HCT116 (cell line): ENCODE data around the gene SNX8. TPM values are rescaled to one million over a fixed set of nuclear protein-coding genes. Genes with fewer than 3 reads are reported as not detected.

ENCODE experiments used
- ATAC-seq: fragments of 200-7000 bp; cut with Tn5 transposase; 2 replicates; pipeline ENCODE4 v1.9.1; 2020; ENCODE audit warnings: mild to moderate bottlenecking, moderate library complexity
- BruUV-seq: library from RNA; stranded (reverse); fragments of 400-500 nt; replicated peaks from 2 replicates; lab custom pipeline; 2021; lab: Mats Ljungman, UMichigan
- CTCF ChIA-PET: fragments of 300-600 bp; sonication (Branson Sonifier 250); formaldehyde crosslinking; loops from one replicate; lab custom pipeline; 2021; ENCODE audit warnings: antibody characterized with exemption; lab: Charles Lee
- POLR2A ChIA-PET: fragments of 300-600, 350-600 bp; sonication (Branson Sonifier 250); formaldehyde crosslinking; loops from one replicate; lab custom pipeline; 2021; ENCODE audit warnings: antibody characterized with exemption; lab: Charles Lee
- RAD21 ChIA-PET, 2 experiments: fragments of 300-600 bp; sonication (Branson Sonifier 250); formaldehyde crosslinking; loops; one replicate each; lab custom pipeline; 2023; ENCODE audit warnings: low total read pairs in 2 of 2; ENCODE audit not compliant: uncharacterized antibody in 2 of 2, unreplicated experiment in 2 of 2, low non-redundant PET in 1 of 2; lab: Charles Lee
- DNase-seq: peaks from one replicate; pipeline ENCODE4 v3.0.0-alpha.2; 2010; ENCODE audit warnings: low read depth, low spot score
- H2AFZ ChIP-seq: fragments of 200-600 bp; shearing (Covaris generic), sonication (generic); 2 replicates; pipeline ENCODE4 v1.6.1; 2017; ENCODE audit warnings: low read depth, mixed run types, mixed read lengths, antibody characterized with exemption, low read length; ENCODE audit not compliant: poor library complexity, severe bottlenecking
- H3K27ac ChIP-seq: 2 replicates; pipeline ENCODE4 v1.5.1; 2012; ENCODE audit warnings: low read depth, low read length
- H3K27me3 ChIP-seq: fragments of 200-600 bp; sonication (generic); 2 replicates; pipeline ENCODE4 v1.6.1; 2016; ENCODE audit warnings: mixed run types, low read length, mixed read lengths; ENCODE audit not compliant: insufficient read depth
- H3K36me3 ChIP-seq, 2 experiments: fragments of 200-500 bp in 1 of 2; fragments of 200-600 bp in 1 of 2; sonication (Bioruptor generic) in 1 of 2; sonication (generic) in 1 of 2; 2 replicates each; pipeline versions ENCODE4 v1.5.1 to v1.6.1; 2014 to 2016; ENCODE audit warnings: low read length in 2 of 2, inconsistent platforms in 1 of 2, mixed read lengths in 1 of 2, mixed run types in 1 of 2; ENCODE audit not compliant: insufficient read depth in 2 of 2, control insufficient read depth in 1 of 2
- H3K4me1 ChIP-seq, 2 experiments: fragments of 200-600 bp in 1 of 2; sonication (generic) in 1 of 2; 2 replicates each; pipeline versions ENCODE4 v1.5.1 to v1.6.1; 2012 to 2017; ENCODE audit warnings: low read length in 2 of 2, inconsistent platforms in 1 of 2, mild to moderate bottlenecking in 1 of 2, mixed read lengths in 1 of 2, mixed run types in 1 of 2, moderate library complexity in 1 of 2; ENCODE audit not compliant: insufficient read depth in 2 of 2, control insufficient read depth in 1 of 2
- H3K4me2 ChIP-seq: fragments of 200-600 bp; sonication (generic); 2 replicates; pipeline ENCODE4 v1.6.1; 2017; ENCODE audit warnings: mixed run types, low read length, mixed read lengths
- H3K4me3 ChIP-seq, 2 experiments: fragments of 200-600 bp in 1 of 2; sonication (generic) in 1 of 2; replicated peaks in 1 of 2; 2 replicates each; pipeline ENCODE4 v1.5.1; 2011 to 2016; ENCODE audit warnings: low read length in 2 of 2, control low read depth in 1 of 2, low read depth in 1 of 2, mild to moderate bottlenecking in 1 of 2, mixed read lengths in 1 of 2, mixed run types in 1 of 2
- H3K79me2 ChIP-seq: fragments of 200-600 bp; sonication (generic); 2 replicates; pipeline ENCODE4 v1.6.1; 2017; ENCODE audit warnings: mild to moderate bottlenecking, mixed run types, low read length, moderate library complexity, mixed read lengths; ENCODE audit not compliant: insufficient read depth
- H3K9ac ChIP-seq: fragments of 200-600 bp; sonication (generic); 2 replicates; pipeline ENCODE4 v1.6.1; 2016; ENCODE audit warnings: low read length, mixed read lengths
- H3K9me2 ChIP-seq: fragments of 200-600 bp; sonication (generic), shearing (Covaris generic); 2 replicates; pipeline ENCODE4 v1.6.1; 2017; ENCODE audit warnings: mixed run types, mild to moderate bottlenecking, moderate library complexity; ENCODE audit not compliant: insufficient read depth
- H3K9me3 ChIP-seq, 2 experiments: fragments of 200-500 bp in 1 of 2; fragments of 200-600 bp in 1 of 2; sonication (Bioruptor generic) in 1 of 2; sonication (generic) in 1 of 2; 2 replicates each; pipeline ENCODE4 v1.6.1; 2014 to 2017; ENCODE audit warnings: low read length in 2 of 2, mixed read lengths in 2 of 2, inconsistent platforms in 1 of 2, low read depth in 1 of 2, mild to moderate bottlenecking in 1 of 2, mixed run types in 1 of 2, moderate library complexity in 1 of 2; ENCODE audit not compliant: control insufficient read depth in 1 of 2, insufficient read depth in 1 of 2
- H4K20me1 ChIP-seq: fragments of 200-600 bp; sonication (generic), shearing (Covaris generic); 2 replicates; pipeline ENCODE4 v1.6.1; 2017; ENCODE audit warnings: mixed run types, mild to moderate bottlenecking, moderate library complexity; ENCODE audit not compliant: insufficient read depth
- CTCF ChIP-seq, 3 experiments: fragments of 200-600 bp in 1 of 3; sonication (generic) in 1 of 3; IDR thresholded peaks in 2 of 3; conservative IDR thresholded peaks in 1 of 3; 2 replicates each; pipeline ENCODE4 v1.5.1; 2012 to 2017; ENCODE audit warnings: low read depth in 2 of 3, low read length in 2 of 3, antibody characterized with exemption in 1 of 3, borderline replicate concordance in 1 of 3, control low read depth in 1 of 3, mild to moderate bottlenecking in 1 of 3, mixed read lengths in 1 of 3, mixed run types in 1 of 3, moderate library complexity in 1 of 3; ENCODE audit not compliant: insufficient read depth in 1 of 3
- ELF1 ChIP-seq: IDR thresholded peaks from 2 replicates; pipeline ENCODE4 v1.6.1; 2012; ENCODE audit warnings: low read depth, borderline replicate concordance
- EZH2 ChIP-seq: fragments of 200-600 bp; sonication (generic); IDR thresholded peaks from 2 replicates; pipeline ENCODE4 v1.6.1; 2017; ENCODE audit warnings: antibody characterized with exemption, mixed run types
- EZH2phosphoT487 ChIP-seq: fragments of 200-600 bp; IDR thresholded peaks from 2 replicates; pipeline ENCODE4 v1.6.1; 2018; ENCODE audit warnings: antibody characterized with exemption, borderline replicate concordance
- JUND ChIP-seq: IDR thresholded peaks from 2 replicates; pipeline ENCODE4 v1.6.1; 2012
- MAX ChIP-seq: IDR thresholded peaks from 2 replicates; pipeline ENCODE4 v1.6.1; 2012
- POLR2A ChIP-seq: IDR thresholded peaks from 2 replicates; pipeline ENCODE4 v1.7.0; 2011; ENCODE audit warnings: borderline replicate concordance; ENCODE audit not compliant: insufficient read depth, insufficient read length; ENCODE audit errors: extremely low read depth
- POLR2AphosphoS5 ChIP-seq: IDR thresholded peaks from 2 replicates; pipeline ENCODE4 v1.6.1; 2011; ENCODE audit warnings: mild to moderate bottlenecking, low read depth, low read length, moderate library complexity
- RAD21 ChIP-seq: IDR thresholded peaks from 2 replicates; pipeline ENCODE4 v1.6.1; 2012; ENCODE audit warnings: low read depth, mild to moderate bottlenecking
- SIN3A ChIP-seq: IDR thresholded peaks from 2 replicates; pipeline ENCODE4 v1.6.1; 2012; ENCODE audit warnings: low read depth
- ZBTB33 ChIP-seq: IDR thresholded peaks from 2 replicates; pipeline ENCODE4 v1.6.1; 2011; ENCODE audit warnings: mild to moderate bottlenecking, low read length, moderate library complexity; ENCODE audit not compliant: insufficient replicate concordance; ENCODE audit errors: extremely low read depth
- intact Hi-C: fragments of 100-400 bp; cut with micrococcal nuclease; formaldehyde crosslinking; loops from 2 replicates; pipeline ENCODE4 v1.10.0; 2022
- total RNA-seq: library from RNA; stranded (reverse); gene quantifications from one replicate; pipeline ENCODE4 v1.2.1, GENCODE V29; 2021; ENCODE audit not compliant: unreplicated experiment

The SNX8 gene
- total RNA-seq, 1 experiment from 2014 or later, result 41.7 TPM

GRCh38 chr7:2316578-2316977 is 2.3 kb upstream of the SNX8 start:
- TF ChIP-seq CTCF (IDR thresholded peaks at IDR 0.05 in 2 of 3, conservative IDR thresholded peaks at IDR 0.05 in 1 of 3; ENCODE audit: borderline replicate concordance in 1 of 3, insufficient read depth in 1 of 3, low read depth in 2 of 3, low read length in 2 of 3) (no peak), RAD21 (no peak), POLR2AphosphoS5 (no peak), POLR2A (no peak), JUND (no peak), SIN3A (no peak), ZBTB33 (no peak), ELF1 (no peak), EZH2phosphoT487 (no peak), MAX (no peak), EZH2 (no peak)
- ChIA-PET CTCF (no interaction called here), POLR2A (no interaction called here), RAD21 (no interaction called here)
- Histone ChIP-seq H3K4me3 (no peak overlapping the region), H4K20me1 (no peaks in the 10 kb centered on the region), H3K4me1 (peaks cover 2 to 22% of the 10 kb centered on the region in 2 experiments; a peak in 2 of 4 replicates), H3K9me3 (no peaks in the 10 kb centered on the region), H3K36me3 (no peaks in the 10 kb centered on the region), H3K9ac (no peak overlapping the region), H3K27me3 (no peaks in the 10 kb centered on the region), H3K9me2 (no peaks in the 10 kb centered on the region), H2AFZ (no peak overlapping the region), H3K4me2 (no peak overlapping the region), H3K27ac (no peak overlapping the region), H3K79me2 (peaks cover 21% of the 10 kb centered on the region)
- intact Hi-C loops, result no loop called here
- no TSS peak for BruUV-seq
- no peak for ATAC-seq
- DNase-seq, result no peak
